ENCODE data around the gene PAX6.

- TF ChIP-seq ZNF565 (CRISPR knock-in tag; conservative IDR thresholded peaks at IDR 0.05; ENCODE audit: low read depth) (no peak), ZFP30 (CRISPR knock-in tag; IDR thresholded peaks at IDR 0.05) (no peak), POU6F1 (CRISPR knock-in tag; IDR thresholded peaks at IDR 0.05; ENCODE audit: borderline replicate concordance, low read depth) (no peak), TOX (CRISPR knock-in tag; IDR thresholded peaks at IDR 0.05; ENCODE audit: borderline replicate concordance) (no peak), RARB (CRISPR knock-in tag; IDR thresholded peaks at IDR 0.05) (no peak), ARNTL (CRISPR knock-in tag; IDR thresholded peaks at IDR 0.05; ENCODE audit: borderline replicate concordance, low read depth) (no peak), PATZ1 (CRISPR knock-in tag; IDR thresholded peaks at IDR 0.05; ENCODE audit: borderline replicate concordance) (no peak), CSDC2 (CRISPR knock-in tag; IDR thresholded peaks at IDR 0.05) (no peak), ZNF70 (CRISPR knock-in tag; IDR thresholded peaks at IDR 0.05) (no peak), ISL1 (CRISPR knock-in tag; IDR thresholded peaks at IDR 0.05) (no peak), ZFP3 (CRISPR knock-in tag; IDR thresholded peaks at IDR 0.05) (no peak), BACH2 (CRISPR knock-in tag; IDR thresholded peaks at IDR 0.05; ENCODE audit: borderline replicate concordance) (no peak), ESRRG (CRISPR knock-in tag; IDR thresholded peaks at IDR 0.05) (no peak)
These were observed 14.8 kb upstream of the PAX6 start for GRCh38 chr11:31825838-31826484.
